ENCODE results near the gene SCN1B.

SCN1B gene

GRCh38 chr19:35070471-35070870, 40.2 kb downstream of the SCN1B start:
- TF ChIP-seq CTCF (IDR thresholded peaks at IDR 0.05; ENCODE audit: control insufficient read depth, extremely low read depth, insufficient read depth) = no peak
- H3K4me3 ChIP-seq (ENCODE audit: low read depth, low read length) = no peak overlapping the region
- no peak for DNase-seq (ENCODE audit: low read depth)

- no peak for DNase-seq (ENCODE audit: low read depth)
- no peak for TF ChIP-seq CTCF (IDR thresholded peaks at IDR 0.05; ENCODE audit: control insufficient read depth, extremely low read depth, insufficient read depth)
Measured at GRCh38 chr19:35073516-35073915, 43.2 kb downstream of the SCN1B start.

GRCh38 chr19:35073941-35074340, 43.7 kb downstream of the SCN1B start:
- no peak overlapping the region for H3K4me3 ChIP-seq (ENCODE audit: low read depth, low read length)
- no peak for DNase-seq (ENCODE audit: low read depth)
- TF ChIP-seq CTCF (IDR thresholded peaks at IDR 0.05; ENCODE audit: control insufficient read depth, extremely low read depth, insufficient read depth) = no peak

More at GRCh38 chr19:35073516-35073915, 43.2 kb downstream of the SCN1B start:
- H3K4me3 ChIP-seq (ENCODE audit: low read depth, low read length) = no peak overlapping the region

- H3K4me3 ChIP-seq (ENCODE audit: low read depth, low read length) = no peak overlapping the region
- TF ChIP-seq CTCF (IDR thresholded peaks at IDR 0.05; ENCODE audit: control insufficient read depth, extremely low read depth, insufficient read depth) = no peak
- no peak for DNase-seq (ENCODE audit: low read depth)
Measured at GRCh38 chr19:35074426-35075201, 44.3 kb downstream of the SCN1B start.

- no peak for TF ChIP-seq CTCF (IDR thresholded peaks at IDR 0.05; ENCODE audit: control insufficient read depth, extremely low read depth, insufficient read depth)
- DNase-seq (ENCODE audit: low read depth) = no peak
- H3K4me3 ChIP-seq (ENCODE audit: low read depth, low read length) = no peak overlapping the region
Measured at GRCh38 chr19:35075202-35076025, 45.1 kb downstream of the SCN1B start.

GRCh38 chr19:35076026-35076370, 45.7 kb downstream of the SCN1B start:
- no peak for DNase-seq (ENCODE audit: low read depth)
- TF ChIP-seq CTCF (IDR thresholded peaks at IDR 0.05; ENCODE audit: control insufficient read depth, extremely low read depth, insufficient read depth) = no peak
- no peak overlapping the region for H3K4me3 ChIP-seq (ENCODE audit: low read depth, low read length)
